Superior temporal gyrus (tissue), 1 donor: Measurements from ENCODE around the gene LRRC7.

Experiments used
- DNase-seq: peaks from one replicate; pipeline ENCODE4 v3.0.0-alpha.2; 2016; ENCODE audit errors: extremely low spot score

Gene LRRC7

GRCh38 chr1:70169018-70169839, 601.5 kb downstream of the LRRC7 start:
- DNase-seq: no peak

GRCh38 chr1:70171512-70171911, 603.8 kb downstream of the LRRC7 start:
- no peak for DNase-seq
